Endothelial cell (in vitro differentiated cells): ENCODE data around the gene SCD5. TPM values are rescaled to one million over a fixed set of nuclear protein-coding genes. Genes with fewer than 3 reads are reported as not detected.

Experiments
- DNase-seq: peaks from one replicate; pipeline ENCODE4 v3.0.0; 2021; ENCODE audit warnings: low spot score
- H3K27ac Mint-ChIP-seq: one replicate; pipeline ENCODE4 v1.8.0; 2021; ENCODE audit warnings: mixed read lengths, inconsistent platforms; ENCODE audit not compliant: unreplicated experiment
- H3K27me3 Mint-ChIP-seq: one replicate; pipeline ENCODE4 v1.8.0; 2021; ENCODE audit warnings: mild to moderate bottlenecking, moderate library complexity, mixed read lengths, inconsistent platforms; ENCODE audit not compliant: unreplicated experiment
- H3K36me3 Mint-ChIP-seq: one replicate; pipeline ENCODE4 v1.8.0; 2021; ENCODE audit warnings: mild to moderate bottlenecking, low read depth, mixed read lengths, inconsistent platforms; ENCODE audit not compliant: unreplicated experiment
- H3K4me1 Mint-ChIP-seq: one replicate; pipeline ENCODE4 v1.8.0; 2021; ENCODE audit warnings: mild to moderate bottlenecking, mixed read lengths, inconsistent platforms; ENCODE audit not compliant: unreplicated experiment
- H3K4me3 Mint-ChIP-seq: one replicate; pipeline ENCODE4 v1.8.0; 2021; ENCODE audit warnings: mild to moderate bottlenecking, mixed read lengths, inconsistent platforms; ENCODE audit not compliant: unreplicated experiment
- H3K9me3 Mint-ChIP-seq: one replicate; pipeline ENCODE4 v1.8.0; 2021; ENCODE audit warnings: mixed read lengths, inconsistent platforms; ENCODE audit not compliant: unreplicated experiment
- total RNA-seq: library from RNA; stranded (reverse); fragmentation: NEBNext Ultra II Directional; extraction: Animal tissue kit (Norgen Biotek cat#: 25700); gene quantifications from one replicate; pipeline ENCODE4 v1.2.1, GENCODE V29; 2021; ENCODE audit not compliant: unreplicated experiment
- TF ChIP-seq, protein P1 (sequence below): fragments of 200-600 bp; sonication (generic); IDR thresholded peaks from one replicate; pipeline ENCODE4 v1.5.0; 2021; ENCODE audit warnings: antibody characterized with exemption; ENCODE audit not compliant: unreplicated experiment

Gene SCD5
- total RNA-seq, 1 donor from 2014 or later = 0.38 TPM

- Mint-ChIP-seq H3K4me3 (no peak overlapping the region), H3K27ac (no peak overlapping the region)
These were observed 59.1 kb downstream of the SCD5 start for GRCh38 chr4:82739287-82740190.

GRCh38 chr4:82737354-82737753 is 61.2 kb downstream of the SCD5 start:
- DNase-seq = no peak
- peaks cover 2% of the 10 kb centered on the region for H3K27me3 Mint-ChIP-seq

More at GRCh38 chr4:82739287-82740190, 59.1 kb downstream of the SCD5 start:
- Mint-ChIP-seq H3K4me1 (no peaks in the 10 kb centered on the region), H3K27me3 (peaks cover 2% of the 10 kb centered on the region), H3K9me3 (no peaks in the 10 kb centered on the region), H3K36me3 (no peaks in the 10 kb centered on the region)
- DNase-seq = peak; percentile 97
- TF ChIP-seq, protein P1, sequence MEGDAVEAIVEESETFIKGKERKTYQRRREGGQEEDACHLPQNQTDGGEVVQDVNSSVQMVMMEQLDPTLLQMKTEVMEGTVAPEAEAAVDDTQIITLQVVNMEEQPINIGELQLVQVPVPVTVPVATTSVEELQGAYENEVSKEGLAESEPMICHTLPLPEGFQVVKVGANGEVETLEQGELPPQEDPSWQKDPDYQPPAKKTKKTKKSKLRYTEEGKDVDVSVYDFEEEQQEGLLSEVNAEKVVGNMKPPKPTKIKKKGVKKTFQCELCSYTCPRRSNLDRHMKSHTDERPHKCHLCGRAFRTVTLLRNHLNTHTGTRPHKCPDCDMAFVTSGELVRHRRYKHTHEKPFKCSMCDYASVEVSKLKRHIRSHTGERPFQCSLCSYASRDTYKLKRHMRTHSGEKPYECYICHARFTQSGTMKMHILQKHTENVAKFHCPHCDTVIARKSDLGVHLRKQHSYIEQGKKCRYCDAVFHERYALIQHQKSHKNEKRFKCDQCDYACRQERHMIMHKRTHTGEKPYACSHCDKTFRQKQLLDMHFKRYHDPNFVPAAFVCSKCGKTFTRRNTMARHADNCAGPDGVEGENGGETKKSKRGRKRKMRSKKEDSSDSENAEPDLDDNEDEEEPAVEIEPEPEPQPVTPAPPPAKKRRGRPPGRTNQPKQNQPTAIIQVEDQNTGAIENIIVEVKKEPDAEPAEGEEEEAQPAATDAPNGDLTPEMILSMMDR = peak; percentile 100

DNA sequence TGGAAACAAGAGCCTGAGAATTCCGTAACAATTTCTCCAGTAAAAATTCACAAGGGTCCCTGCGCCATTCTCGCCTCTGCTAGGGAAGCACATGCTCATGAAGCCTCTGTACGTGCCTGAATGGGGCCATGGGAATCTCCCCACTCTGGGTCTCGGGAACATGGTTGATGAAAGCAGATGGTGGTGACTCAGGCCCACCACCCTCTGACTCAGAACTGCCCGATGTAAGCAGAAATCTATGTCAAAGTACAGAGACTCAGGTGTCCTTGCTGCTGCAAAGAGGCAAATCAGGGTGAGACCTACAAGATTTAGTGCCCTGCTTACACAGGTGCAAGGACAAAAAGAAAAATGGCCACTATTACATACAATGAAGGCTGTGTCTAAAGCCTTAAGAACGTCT is 65.0 kb downstream of the SCD5 start:
- Mint-ChIP-seq H3K27ac (no peak overlapping the region), H3K4me1 (peaks cover 5% of the 10 kb centered on the region), H3K36me3 (no peaks in the 10 kb centered on the region), H3K27me3 (peaks cover 4% of the 10 kb centered on the region), H3K9me3 (no peaks in the 10 kb centered on the region), H3K4me3 (no peak overlapping the region)
- no peak for DNase-seq
- TF ChIP-seq, protein P1 = no peak

More at GRCh38 chr4:82737354-82737753, 61.2 kb downstream of the SCD5 start:
- H3K4me3 Mint-ChIP-seq = no peak overlapping the region
- TF ChIP-seq, protein P1 = no peak
- H3K9me3 Mint-ChIP-seq = no peaks in the 10 kb centered on the region
- no peaks in the 10 kb centered on the region for H3K4me1 Mint-ChIP-seq
- no peak overlapping the region for H3K27ac Mint-ChIP-seq
- H3K36me3 Mint-ChIP-seq = no peaks in the 10 kb centered on the region

GRCh38 chr4:82728301-82728700 is 70.3 kb downstream of the SCD5 start:
- no peaks in the 10 kb centered on the region for H3K9me3 Mint-ChIP-seq
- H3K27ac Mint-ChIP-seq = no peak overlapping the region
- peaks cover 2% of the 10 kb centered on the region for H3K27me3 Mint-ChIP-seq
- TF ChIP-seq, protein P1 = no peak
- H3K36me3 Mint-ChIP-seq = no peaks in the 10 kb centered on the region
- H3K4me1 Mint-ChIP-seq = peaks cover 5% of the 10 kb centered on the region
- H3K4me3 Mint-ChIP-seq = no peak overlapping the region
- DNase-seq = no peak

DNA sequence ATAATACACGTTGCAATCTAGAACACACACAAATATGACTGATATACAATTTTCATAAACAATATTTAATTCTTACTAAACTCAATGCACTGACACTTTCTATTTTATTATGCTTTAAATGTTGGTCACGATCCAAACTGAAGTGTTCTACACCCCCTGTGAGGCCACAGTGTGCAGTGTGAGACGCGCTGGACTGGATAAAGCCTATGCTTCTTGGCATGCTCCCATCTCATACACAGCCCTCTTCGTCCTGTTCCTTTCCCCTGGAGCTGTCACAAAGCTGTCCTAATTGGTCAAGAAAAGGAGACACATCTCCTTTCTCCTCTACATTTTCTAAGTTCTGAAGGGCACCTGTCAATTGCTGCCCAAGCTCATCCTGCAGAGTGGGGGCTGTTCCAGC is 72.0 kb downstream of the SCD5 start:
- Mint-ChIP-seq H3K27me3 (no peaks in the 10 kb centered on the region), H3K27ac (no peak overlapping the region), H3K4me1 (peaks cover 5% of the 10 kb centered on the region), H3K36me3 (no peaks in the 10 kb centered on the region), H3K9me3 (no peaks in the 10 kb centered on the region), H3K4me3 (no peak overlapping the region)
- TF ChIP-seq, protein P1 = no peak
- no peak for DNase-seq
